Upper lobe of left lung (tissue), 6 donors: ENCODE data around the gene SALL1. TPM values are rescaled to one million over a fixed set of nuclear protein-coding genes. Genes with fewer than 3 reads are reported as not detected.

ENCODE experiments used
- ATAC-seq, 2 donors: fragments of 200-7000 bp; cut with Tn5 transposase; one replicate each; pipeline ENCODE4 v1.9.1; 2022; ENCODE audit warnings: mild to moderate bottlenecking in 2 of 2, moderate library complexity in 2 of 2; ENCODE audit not compliant: low FRiP score in 2 of 2
- DNase-seq, 2 donors: peaks; one replicate each; pipeline ENCODE4 v3.0.0-alpha.2; 2019 to 2020
- H3K27ac ChIP-seq, 4 donors: fragments of 200-600 bp; sonication (generic); one replicate each; pipeline ENCODE4 v1.5.1; 2016 to 2019
- H3K27me3 ChIP-seq, 4 donors: fragments of 200-600 bp; sonication (generic); one replicate each; pipeline ENCODE4 v1.5.1; 2017 to 2019
- H3K36me3 ChIP-seq, 4 donors: fragments of 200-600 bp; sonication (generic); one replicate each; pipeline ENCODE4 v1.5.1; 2016 to 2019
- H3K4me1 ChIP-seq, 4 donors: fragments of 200-600 bp; sonication (generic); one replicate each; pipeline ENCODE4 v1.5.1; 2018 to 2019
- H3K4me3 ChIP-seq, 4 donors: fragments of 200-600 bp; sonication (generic); one replicate each; pipeline ENCODE4 v1.5.1; 2017 to 2019; ENCODE audit warnings: mild to moderate bottlenecking in 2 of 4, moderate library complexity in 1 of 4
- H3K9me3 ChIP-seq, 4 donors: fragments of 200-600 bp; sonication (generic); one replicate each; pipeline ENCODE4 v1.5.1; 2018 to 2019
- EP300 ChIP-seq, 4 donors: sonication (generic); formaldehyde crosslinking; IDR thresholded peaks; one replicate each; pipeline ENCODE4 v1.5.1; 2017; ENCODE audit warnings: antibody characterized with exemption in 4 of 4, control low read depth in 2 of 4
- POLR2A ChIP-seq, 4 donors: fragments of 450-650 bp; IDR thresholded peaks; one replicate each; pipeline ENCODE4 v1.5.1; 2016 to 2017; ENCODE audit warnings: antibody characterized with exemption in 4 of 4, mild to moderate bottlenecking in 2 of 4
- POLR2AphosphoS5 ChIP-seq, 2 donors: sonication (generic); formaldehyde crosslinking; IDR thresholded peaks; one replicate each; pipeline ENCODE4 v1.5.1; 2017; ENCODE audit warnings: antibody characterized with exemption in 2 of 2
- whole genome bisulfite sequencing, 2 donors: methylation state at CpG; one replicate each; pipeline ENCODE4 v1.1.5; 2017 to 2018; 5-methylcytosine and 5-hydroxymethylcytosine counted together
- total RNA-seq, 6 donors: library from RNA; depleted of rRNA in 4 of 6; stranded (reverse); fragments of >200 nt in 4 of 6; gene quantifications; one replicate each; pipeline versions ENCODE4 v1.1.0 to v1.2.1, GENCODE V29; 2016 to 2021
- TF ChIP-seq, protein P1 (sequence below), 6 experiments: fragments of 450-650 bp in 4 of 6; fragments of 200-600 bp in 2 of 6; sonication (generic) in 2 of 6; IDR thresholded peaks; one replicate each; pipeline ENCODE4 v1.5.1; 2016 to 2019; ENCODE audit warnings: antibody characterized with exemption in 6 of 6
- donor health status: DM: no; HTN: no; CAD: no; lungs with moderate emphysema.
- donor health status: DM: no; HTN: yes; CAD: no; lungs with severe emphysema.

The SALL1 gene
- total RNA-seq, 6 donors from 2014 or later, result 0.10 to 0.23 TPM; not detected in 4

DNA sequence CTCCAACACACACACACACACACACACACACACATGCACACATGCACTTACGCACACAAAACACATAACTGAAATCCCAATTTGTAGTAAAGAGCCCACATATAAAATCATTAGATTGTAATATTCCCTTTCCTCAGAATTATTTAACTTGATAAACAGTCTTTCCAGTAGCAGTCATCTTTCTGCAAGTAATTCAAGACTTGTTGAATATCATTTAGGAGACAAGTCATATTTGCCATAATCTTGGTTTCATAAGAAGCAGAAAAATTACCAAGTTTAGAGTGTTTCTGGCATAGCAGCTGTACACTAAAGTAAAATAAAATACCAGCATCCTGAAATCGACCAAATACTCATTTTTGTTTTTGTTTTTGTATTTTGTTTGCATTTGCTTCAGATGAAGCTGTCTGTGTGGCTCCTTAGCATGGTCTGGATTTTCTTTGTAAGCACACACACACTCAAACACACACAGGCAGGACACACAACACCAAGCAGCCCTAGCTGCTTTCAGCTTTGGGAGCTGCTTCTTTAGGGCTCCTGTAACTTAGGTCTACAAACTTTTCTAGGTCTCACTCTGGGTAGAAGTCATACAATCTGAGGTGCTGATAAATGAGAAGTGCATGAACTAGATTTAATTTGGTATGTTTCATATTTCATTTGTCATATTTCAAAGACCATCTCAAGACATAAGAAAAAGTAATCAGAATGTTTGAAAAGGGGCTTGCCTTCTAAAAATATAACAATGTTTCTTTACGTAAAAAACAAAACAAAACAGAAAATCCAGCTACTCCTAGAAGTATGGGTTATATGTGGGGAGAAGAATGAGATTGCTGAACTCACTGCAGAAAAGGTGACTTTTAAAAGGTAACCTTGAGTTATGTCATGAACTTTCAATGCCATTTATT is 3.0 kb downstream of the SALL1 start:
- no peak overlapping the region for H3K4me3 ChIP-seq
- no peak overlapping the region for H3K27ac ChIP-seq
- peaks cover 15 to 33% (median 27%) of the 10 kb centered on the region in 4 donors for H3K4me1 ChIP-seq
- no peak for TF ChIP-seq EP300 (IDR thresholded peaks at IDR 0.05)
- TF ChIP-seq POLR2AphosphoS5 (IDR thresholded peaks at IDR 0.05), result no peak
- TF ChIP-seq, protein P1, sequence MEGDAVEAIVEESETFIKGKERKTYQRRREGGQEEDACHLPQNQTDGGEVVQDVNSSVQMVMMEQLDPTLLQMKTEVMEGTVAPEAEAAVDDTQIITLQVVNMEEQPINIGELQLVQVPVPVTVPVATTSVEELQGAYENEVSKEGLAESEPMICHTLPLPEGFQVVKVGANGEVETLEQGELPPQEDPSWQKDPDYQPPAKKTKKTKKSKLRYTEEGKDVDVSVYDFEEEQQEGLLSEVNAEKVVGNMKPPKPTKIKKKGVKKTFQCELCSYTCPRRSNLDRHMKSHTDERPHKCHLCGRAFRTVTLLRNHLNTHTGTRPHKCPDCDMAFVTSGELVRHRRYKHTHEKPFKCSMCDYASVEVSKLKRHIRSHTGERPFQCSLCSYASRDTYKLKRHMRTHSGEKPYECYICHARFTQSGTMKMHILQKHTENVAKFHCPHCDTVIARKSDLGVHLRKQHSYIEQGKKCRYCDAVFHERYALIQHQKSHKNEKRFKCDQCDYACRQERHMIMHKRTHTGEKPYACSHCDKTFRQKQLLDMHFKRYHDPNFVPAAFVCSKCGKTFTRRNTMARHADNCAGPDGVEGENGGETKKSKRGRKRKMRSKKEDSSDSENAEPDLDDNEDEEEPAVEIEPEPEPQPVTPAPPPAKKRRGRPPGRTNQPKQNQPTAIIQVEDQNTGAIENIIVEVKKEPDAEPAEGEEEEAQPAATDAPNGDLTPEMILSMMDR (IDR thresholded peaks at IDR 0.05), result no peak
- TF ChIP-seq POLR2A (IDR thresholded peaks at IDR 0.05), result no peak
- H3K9me3 ChIP-seq, result no peaks in the 10 kb centered on the region
- H3K36me3 ChIP-seq, result no peaks in the 10 kb centered on the region
- no peak for DNase-seq
- no peak for ATAC-seq
- 68 to 74% methylated on average over 3 of the region's 3 CpGs for WGBS, 2 donors
- peaks cover 0 to 41% (median 22%) of the 10 kb centered on the region in 4 donors for H3K27me3 ChIP-seq

DNA sequence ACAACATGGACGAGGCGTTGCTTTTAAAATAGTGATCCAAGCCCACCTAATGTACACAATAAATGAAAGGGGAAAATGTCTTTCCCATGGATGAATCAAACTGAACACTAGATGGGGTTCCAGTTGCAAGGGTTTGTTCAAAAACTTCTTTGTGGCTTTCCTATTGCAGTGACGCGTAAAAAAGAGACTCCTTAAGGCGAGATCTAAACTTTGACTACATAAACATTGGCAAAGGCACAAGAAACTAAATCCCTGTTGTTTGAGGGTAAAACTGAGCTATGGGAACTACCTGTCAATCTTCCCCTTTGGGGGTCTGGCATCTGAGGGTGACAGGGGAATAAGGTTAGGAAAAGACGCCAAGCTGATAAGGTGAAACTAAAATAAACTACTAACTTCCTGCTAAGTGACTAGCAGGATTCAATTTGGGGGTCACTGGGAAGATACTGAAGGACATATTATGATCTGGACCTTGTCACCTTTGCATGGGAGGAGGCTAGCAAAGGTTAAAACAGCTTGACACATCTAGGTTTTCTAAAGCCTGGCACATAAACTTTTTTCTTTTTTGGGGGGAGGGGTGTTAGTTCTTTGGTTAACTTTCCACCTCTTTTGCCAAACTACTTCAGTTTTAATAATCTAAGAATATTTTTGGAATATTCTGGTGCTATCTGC is 4.7 kb downstream of the SALL1 start:
- Histone ChIP-seq H3K4me3 (no peak overlapping the region), H3K36me3 (no peaks in the 10 kb centered on the region), H3K4me1 (peaks cover 10 to 17% (median 11%) of the 10 kb centered on the region in 4 donors), H3K9me3 (no peaks in the 10 kb centered on the region), H3K27me3 (peaks cover 0 to 26% (median 14%) of the 10 kb centered on the region in 4 donors), H3K27ac (no peak overlapping the region)
- DNase-seq (no peak), ATAC-seq (no peak)
- no peak for TF ChIP-seq EP300 (IDR thresholded peaks at IDR 0.05)
- TF ChIP-seq, protein P1 (IDR thresholded peaks at IDR 0.05), result no peak
- TF ChIP-seq POLR2AphosphoS5 (IDR thresholded peaks at IDR 0.05), result no peak
- no peak for TF ChIP-seq POLR2A (IDR thresholded peaks at IDR 0.05)
- 20 to 23% methylated on average over 6 of the region's 6 CpGs for WGBS, 2 donors

DNA sequence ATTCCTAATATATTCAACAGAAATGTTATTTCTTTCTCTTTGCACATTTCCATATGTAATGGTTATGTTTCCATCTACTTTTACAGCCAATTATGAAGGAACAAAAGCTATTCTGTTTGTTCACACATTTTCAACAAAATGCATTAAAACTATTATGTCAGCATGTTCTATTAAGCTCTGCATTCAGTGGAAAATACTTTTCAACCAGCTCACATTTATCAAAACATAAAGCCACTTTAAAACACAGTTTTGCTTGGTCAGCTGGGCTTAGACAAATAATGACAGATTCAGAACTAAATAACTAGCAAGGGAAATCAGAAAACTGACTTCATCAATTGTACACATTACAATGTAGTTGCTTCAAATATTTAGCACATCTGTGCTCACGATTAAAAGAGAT is 6.9 kb downstream of the SALL1 start:
- TF ChIP-seq POLR2AphosphoS5 (IDR thresholded peaks at IDR 0.05), result no peak
- TF ChIP-seq, protein P1 (IDR thresholded peaks at IDR 0.05), result no peak
- TF ChIP-seq POLR2A (IDR thresholded peaks at IDR 0.05), result no peak
- no peak for TF ChIP-seq EP300 (IDR thresholded peaks at IDR 0.05)
- ATAC-seq (no peak), DNase-seq (no peak)
- Histone ChIP-seq H3K27me3 (peaks cover 0 to 4% (median 0%) of the 10 kb centered on the region in 4 donors), H3K27ac (no peak overlapping the region), H3K4me3 (no peak overlapping the region), H3K36me3 (no peaks in the 10 kb centered on the region), H3K4me1 (no peaks in the 10 kb centered on the region), H3K9me3 (no peaks in the 10 kb centered on the region)
- 56 to 66% methylated on average over 1 of the region's 1 CpG for WGBS, 2 donors

DNA sequence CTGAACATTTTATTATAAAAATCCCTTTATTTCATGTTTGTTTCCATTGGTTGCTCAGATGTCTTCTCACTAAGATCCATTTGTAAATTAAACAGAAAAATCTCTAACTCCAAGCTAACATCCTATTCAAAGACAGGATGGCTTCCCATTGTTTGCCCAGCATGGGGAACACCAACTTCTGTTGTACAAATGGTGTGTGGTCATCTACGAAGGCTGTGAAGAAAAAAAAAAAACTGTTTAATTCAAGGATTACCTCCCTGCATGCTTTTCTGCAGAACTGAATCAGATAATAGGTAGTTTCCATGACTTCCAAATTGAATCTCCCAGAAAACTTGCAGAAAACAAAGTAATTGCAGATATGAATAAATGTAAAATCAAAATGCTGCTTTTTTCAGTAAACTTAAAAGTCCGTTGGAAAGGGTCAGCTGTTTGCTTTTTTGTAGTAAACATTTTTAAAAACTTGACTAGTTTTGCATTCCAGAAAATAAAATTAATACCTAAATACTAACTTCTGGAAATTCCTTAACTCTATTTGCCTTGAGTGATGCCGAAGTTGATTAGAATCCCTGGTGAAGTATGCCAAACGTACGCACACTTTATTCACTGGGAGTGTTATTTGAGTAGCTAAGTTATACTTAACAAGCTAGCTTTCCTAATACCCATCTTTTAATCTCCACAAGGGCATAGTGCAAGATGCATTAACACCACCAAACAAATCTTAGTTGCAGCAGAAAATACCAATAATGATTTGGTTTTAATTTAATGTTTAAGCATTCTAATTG is 7.7 kb downstream of the SALL1 start:
- ATAC-seq, result no peak
- DNase-seq, result no peak
- H3K27ac ChIP-seq, result no peak overlapping the region
- H3K36me3 ChIP-seq, result no peaks in the 10 kb centered on the region
- no peak for TF ChIP-seq EP300 (IDR thresholded peaks at IDR 0.05)
- TF ChIP-seq POLR2AphosphoS5 (IDR thresholded peaks at IDR 0.05), result no peak
- no peak for TF ChIP-seq POLR2A (IDR thresholded peaks at IDR 0.05)
- TF ChIP-seq, protein P1 (IDR thresholded peaks at IDR 0.05), result no peak
- 48 to 51% methylated on average over 5 of the region's 5 CpGs for WGBS, 2 donors
- H3K4me3 ChIP-seq, result no peak overlapping the region
- no peaks in the 10 kb centered on the region for H3K9me3 ChIP-seq
- no peaks in the 10 kb centered on the region for H3K27me3 ChIP-seq
- no peaks in the 10 kb centered on the region for H3K4me1 ChIP-seq
